ENCODE measurements around the gene EFNA1.

EFNA1 gene

DNA sequence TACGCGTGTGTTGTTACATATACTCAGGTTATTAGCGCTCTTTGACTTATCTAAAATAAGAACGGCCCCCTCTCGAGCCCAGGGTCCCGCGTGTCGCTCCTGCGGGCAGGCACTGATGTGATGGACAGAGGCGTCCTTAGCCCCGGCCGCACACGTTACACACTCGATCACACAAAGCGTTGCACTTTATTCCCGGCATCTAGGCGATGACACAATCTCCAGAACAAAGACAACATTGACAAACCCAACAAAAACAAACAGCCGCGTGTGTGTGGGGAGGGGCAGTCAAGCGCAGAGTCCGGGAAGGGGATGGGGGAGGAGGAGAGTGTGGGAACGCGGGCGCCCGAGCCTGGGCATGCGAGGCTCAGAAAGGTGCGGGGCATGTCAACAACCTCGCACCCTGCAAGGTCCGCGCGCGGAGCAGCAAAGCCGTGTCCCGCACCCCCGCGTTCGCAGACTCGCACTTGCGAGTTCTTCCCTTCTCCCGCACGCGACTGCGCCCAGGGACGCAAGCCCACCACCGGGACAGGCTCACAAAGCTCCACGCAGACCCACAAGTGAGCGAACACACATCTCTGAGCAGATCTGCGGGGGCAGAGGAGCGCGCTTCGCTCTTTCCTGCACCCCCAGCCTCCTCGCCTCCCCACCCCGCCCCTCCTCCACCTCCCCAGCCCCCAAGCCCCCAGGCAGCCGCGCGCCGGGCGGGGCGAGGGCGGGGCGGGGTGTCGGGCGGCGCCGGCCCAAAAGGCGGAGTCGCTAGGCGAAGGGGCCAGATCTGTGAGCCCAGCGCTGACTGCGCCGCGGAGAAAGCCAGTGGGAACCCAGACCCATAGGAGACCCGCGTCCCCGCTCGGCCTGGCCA, at the start of gene EFNA1:
Gene EFNA1 (plus strand): TSS at position 772 of the 862 bp plus-strand sequence. CDS start 102 bp downstream, outside the sequence.
- DNase-seq (ENCODE audit: low spot score), result peak; percentile 58

GRCh38 chr1:155078469-155079209, 49.0 kb upstream of the EFNA1 start, which contains the start of gene EFNA3:
TSS of gene EFNA3 (plus strand) at chr1:155078837. CDS start at chr1:155078942, 105 bp downstream.
- peak; percentile 90 for DNase-seq (ENCODE audit: low spot score)

DNA sequence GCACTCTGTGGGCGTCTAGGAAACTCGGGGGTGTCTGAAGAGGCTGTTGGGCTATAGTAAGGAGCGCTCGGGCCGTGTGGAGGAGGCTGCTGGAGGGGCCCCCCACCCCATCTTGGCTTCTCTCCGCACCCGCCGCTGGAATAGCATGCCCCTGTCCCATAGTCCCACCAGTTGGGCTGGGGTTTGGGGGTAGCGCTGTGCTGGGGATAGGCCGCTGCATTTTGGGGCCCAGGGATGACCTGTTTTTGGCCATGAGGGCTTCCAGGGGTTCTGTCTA, 48.5 kb upstream of the EFNA1 start:
- DNase-seq (ENCODE audit: low spot score), result no peak

DNA sequence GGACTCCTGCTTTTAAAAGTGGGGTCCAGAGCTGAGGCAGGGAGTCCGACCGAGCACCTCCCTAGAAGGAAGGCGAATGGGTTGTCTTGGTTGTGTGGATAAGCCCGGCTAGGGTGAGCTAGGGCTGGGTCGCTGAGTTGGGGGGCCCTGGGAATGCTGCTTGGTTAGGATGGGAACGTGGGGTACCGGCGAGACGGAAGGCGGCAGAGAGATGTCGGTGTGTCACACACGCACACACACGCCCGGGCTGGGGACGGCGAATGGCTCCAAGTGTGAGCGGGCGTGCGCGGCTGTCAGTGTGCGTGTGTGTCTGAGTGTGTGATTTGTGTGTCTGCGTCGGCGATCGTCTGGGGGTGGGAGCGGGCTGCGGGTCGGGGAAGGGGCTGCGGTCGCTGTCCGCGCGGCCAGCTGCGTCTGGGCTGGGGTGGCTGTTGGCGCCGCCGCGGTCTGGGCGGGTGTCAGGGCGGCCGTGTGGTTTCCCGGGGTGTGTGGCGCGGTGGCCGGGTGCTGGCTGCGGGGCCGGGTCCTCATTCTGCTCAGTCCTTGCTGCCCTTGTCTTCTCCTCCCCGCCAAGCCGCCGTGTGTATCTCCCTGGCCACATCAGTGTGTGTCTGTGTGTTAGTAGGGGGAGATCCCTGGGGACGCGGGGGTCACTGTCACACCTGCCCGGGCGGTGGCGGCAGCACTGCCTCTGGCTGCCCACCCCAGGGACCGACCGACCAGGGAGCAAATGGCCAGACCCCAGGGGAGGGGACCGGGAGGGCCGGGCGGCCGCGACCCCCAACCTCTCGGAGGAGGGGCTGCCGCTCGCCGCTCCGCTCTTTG, 48.0 kb upstream of the EFNA1 start:
- DNase-seq (ENCODE audit: low spot score), result no peak

GRCh38 chr1:155080312-155081228, 47.1 kb upstream of the EFNA1 start:
- DNase-seq (ENCODE audit: low spot score), result no peak

GRCh38 chr1:155081472-155082300, 46.0 kb upstream of the EFNA1 start:
- DNase-seq (ENCODE audit: low spot score), result no peak

- no peak for DNase-seq (ENCODE audit: low spot score)
These were observed 45.2 kb upstream of the EFNA1 start for GRCh38 chr1:155082301-155083051.

- DNase-seq (ENCODE audit: low spot score), result no peak
These were observed 44.6 kb upstream of the EFNA1 start for GRCh38 chr1:155083052-155083541.

DNA sequence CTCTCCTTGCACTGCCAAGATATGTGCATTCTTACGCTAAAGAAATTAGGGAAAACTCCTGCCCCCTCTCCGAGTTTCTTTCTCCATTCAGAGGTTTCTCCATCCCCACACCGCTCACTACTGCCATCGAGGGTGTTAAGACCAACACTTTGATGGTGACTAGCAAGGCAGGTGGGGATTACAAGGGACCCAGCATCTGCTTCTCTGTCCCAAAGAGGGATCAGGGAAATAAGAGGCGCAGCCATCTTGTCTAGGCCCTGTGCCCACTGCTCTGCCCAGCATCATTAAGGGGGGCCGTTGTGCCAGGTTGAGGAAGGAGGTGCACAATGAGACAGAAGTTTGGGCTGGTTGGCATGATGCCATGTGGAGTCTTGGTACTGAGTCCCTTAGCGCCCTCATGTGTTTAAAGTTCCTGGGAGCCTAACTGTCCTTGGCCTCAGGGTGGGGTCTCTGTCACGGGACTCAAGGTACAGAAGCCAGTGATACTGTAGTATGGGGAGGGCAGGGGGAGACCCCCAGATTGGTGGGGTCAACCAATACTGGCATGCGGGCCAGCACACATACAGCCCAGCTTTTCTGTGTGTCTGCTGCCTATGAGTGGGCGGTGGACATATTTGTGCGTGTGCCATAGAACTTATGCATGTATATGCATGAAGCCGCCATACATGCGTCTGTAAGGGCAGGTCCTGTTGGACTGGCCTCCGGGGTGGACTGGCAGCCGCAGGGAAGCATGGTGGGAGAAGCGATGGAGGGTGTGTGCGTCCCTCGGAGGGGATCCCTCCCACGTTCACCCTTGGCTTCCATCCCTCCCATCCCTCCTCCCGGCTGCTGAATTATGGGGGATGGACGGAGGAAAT, 43.6 kb upstream of the EFNA1 start:
- no peak for DNase-seq (ENCODE audit: low spot score)

DNA sequence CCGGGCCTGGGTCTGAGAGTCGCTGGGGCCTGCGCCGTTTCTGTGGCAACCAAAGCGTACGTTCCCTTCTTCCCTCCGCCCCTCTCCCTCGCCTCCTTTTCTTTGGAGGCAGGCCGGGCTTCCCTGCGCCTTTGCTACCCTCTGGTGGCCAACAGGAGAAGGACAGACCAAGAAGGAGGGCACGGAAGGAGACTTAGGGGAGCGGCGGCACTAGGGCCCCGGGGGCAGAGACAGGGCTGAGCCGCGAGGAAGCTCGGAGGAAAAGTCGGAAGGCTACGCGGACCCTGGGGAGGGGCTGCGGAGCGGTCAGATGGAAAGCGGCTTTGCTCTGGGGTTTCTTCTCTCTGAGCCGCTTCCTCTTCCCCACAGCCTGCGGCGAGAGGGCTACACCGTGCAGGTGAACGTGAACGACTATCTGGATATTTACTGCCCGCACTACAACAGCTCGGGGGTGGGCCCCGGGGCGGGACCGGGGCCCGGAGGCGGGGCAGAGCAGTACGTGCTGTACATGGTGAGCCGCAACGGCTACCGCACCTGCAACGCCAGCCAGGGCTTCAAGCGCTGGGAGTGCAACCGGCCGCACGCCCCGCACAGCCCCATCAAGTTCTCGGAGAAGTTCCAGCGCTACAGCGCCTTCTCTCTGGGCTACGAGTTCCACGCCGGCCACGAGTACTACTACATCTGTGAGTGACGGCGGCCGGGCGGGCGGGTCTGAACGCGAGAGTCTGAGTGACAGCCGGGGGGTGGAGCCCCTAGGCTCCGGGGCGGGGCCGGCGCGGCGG, 42.8 kb upstream of the EFNA1 start:
- peak; percentile 98 for DNase-seq (ENCODE audit: low spot score)

- peak; percentile 62 for DNase-seq (ENCODE audit: low spot score)
These were observed 42.1 kb upstream of the EFNA1 start for GRCh38 chr1:155085504-155086127.

DNA sequence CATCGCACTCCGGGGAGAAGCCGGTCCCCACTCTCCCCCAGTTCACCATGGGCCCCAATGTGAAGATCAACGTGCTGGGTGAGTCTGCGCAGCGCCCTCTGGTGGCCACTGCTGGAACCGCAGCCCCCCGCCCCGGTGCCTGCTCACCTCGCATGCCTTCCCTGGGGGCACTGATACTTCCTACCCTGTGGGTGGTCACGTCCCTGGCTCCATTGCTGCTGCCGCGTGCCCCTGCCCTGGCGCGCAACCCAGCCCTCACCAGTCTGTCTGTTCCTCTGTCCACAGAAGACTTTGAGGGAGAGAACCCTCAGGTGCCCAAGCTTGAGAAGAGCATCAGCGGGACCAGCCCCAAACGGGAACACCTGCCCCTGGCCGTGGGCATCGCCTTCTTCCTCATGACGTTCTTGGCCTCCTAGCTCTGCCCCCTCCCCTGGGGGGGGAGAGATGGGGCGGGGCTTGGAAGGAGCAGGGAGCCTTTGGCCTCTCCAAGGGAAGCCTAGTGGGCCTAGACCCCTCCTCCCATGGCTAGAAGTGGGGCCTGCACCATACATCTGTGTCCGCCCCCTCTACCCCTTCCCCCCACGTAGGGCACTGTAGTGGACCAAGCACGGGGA, 41.4 kb upstream of the EFNA1 start:
- DNase-seq (ENCODE audit: low spot score), result peak; percentile 82

DNA sequence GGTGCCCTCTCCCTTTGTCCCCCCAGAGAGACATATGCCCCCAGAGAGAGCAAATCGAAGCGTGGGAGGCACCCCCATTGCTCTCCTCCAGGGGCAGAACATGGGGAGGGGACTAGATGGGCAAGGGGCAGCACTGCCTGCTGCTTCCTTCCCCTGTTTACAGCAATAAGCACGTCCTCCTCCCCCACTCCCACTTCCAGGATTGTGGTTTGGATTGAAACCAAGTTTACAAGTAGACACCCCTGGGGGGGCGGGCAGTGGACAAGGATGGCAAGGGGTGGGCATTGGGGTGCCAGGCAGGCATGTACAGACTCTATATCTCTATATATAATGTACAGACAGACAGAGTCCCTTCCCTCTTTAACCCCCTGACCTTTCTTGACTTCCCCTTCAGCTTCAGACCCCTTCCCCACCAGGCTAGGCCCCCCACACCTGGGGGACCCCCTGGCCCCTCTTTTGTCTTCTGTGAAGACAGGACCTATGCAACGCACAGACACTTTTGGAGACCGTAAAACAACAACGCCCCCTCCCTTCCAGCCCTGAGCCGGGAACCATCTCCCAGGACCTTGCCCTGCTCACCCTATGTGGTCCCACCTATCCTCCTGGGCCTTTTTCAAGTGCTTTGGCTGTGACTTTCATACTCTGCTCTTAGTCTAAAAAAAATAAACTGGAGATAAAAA, 40.7 kb upstream of the EFNA1 start:
- no peak for DNase-seq (ENCODE audit: low spot score)

- peak; percentile 79 for DNase-seq (ENCODE audit: low spot score)
These were observed 36.3 kb upstream of the EFNA1 start for GRCh38 chr1:155091071-155092051.

GRCh38 chr1:155092131-155092530, 35.5 kb upstream of the EFNA1 start:
- no peak for DNase-seq (ENCODE audit: low spot score)
